ENCODE measurements around the gene CREM.

Gene CREM

DNA sequence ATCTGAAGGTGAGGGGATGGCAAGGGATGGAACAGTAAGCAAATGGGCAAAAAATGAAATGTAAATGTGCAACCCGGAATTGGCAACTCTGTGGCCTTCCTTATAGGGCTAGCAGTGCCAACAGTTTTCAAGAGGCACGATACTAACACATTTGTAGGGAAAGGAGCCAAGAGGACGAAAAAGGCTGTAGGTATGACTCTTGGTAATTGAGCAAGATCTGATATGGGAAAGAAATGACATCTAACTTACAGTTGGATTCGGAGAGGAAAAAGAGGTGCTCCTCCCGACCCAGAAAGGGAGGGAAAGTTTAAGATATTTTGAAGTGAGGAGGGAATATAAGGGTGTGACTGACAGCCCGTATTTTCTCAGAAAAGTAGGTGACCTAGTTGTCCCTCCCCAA is 2.1 kb upstream of the CREM start:
- DNase-seq (ENCODE audit: insufficient read length, low spot score) (no peak), FAIRE-seq (no peak)
- TF ChIP-seq, protein P1, sequence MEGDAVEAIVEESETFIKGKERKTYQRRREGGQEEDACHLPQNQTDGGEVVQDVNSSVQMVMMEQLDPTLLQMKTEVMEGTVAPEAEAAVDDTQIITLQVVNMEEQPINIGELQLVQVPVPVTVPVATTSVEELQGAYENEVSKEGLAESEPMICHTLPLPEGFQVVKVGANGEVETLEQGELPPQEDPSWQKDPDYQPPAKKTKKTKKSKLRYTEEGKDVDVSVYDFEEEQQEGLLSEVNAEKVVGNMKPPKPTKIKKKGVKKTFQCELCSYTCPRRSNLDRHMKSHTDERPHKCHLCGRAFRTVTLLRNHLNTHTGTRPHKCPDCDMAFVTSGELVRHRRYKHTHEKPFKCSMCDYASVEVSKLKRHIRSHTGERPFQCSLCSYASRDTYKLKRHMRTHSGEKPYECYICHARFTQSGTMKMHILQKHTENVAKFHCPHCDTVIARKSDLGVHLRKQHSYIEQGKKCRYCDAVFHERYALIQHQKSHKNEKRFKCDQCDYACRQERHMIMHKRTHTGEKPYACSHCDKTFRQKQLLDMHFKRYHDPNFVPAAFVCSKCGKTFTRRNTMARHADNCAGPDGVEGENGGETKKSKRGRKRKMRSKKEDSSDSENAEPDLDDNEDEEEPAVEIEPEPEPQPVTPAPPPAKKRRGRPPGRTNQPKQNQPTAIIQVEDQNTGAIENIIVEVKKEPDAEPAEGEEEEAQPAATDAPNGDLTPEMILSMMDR (IDR thresholded peaks at IDR 0.05; ENCODE audit: insufficient read depth, missing control alignments), result no peak

DNA sequence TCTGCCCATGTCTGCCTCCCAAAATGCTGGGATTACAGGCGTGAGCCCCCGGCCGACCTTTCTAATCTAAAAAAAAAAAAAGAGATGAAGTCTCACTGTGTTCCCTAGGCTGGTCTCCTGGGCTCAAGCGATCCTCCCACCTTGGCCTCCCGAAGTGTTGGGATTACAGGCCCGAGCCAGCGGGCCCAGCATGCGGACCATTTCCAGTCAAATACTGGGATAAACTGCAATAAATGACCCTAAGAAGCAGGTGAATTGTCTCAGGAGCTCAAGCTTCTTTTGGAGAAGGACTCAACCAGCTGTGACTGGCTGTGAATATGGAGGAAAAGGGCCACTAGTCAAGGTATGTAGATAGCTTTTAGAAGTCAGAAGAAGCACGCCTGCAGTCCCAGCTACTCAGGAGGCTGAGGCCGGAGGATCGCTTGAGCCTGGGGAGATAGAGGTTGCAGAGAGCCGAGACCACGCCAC is 550 bp upstream of the CREM start:
- DNase-seq (ENCODE audit: insufficient read length, low spot score), result no peak
- FAIRE-seq, result no peak
- TF ChIP-seq, protein P1 (IDR thresholded peaks at IDR 0.05; ENCODE audit: insufficient read depth, missing control alignments), result no peak

DNA sequence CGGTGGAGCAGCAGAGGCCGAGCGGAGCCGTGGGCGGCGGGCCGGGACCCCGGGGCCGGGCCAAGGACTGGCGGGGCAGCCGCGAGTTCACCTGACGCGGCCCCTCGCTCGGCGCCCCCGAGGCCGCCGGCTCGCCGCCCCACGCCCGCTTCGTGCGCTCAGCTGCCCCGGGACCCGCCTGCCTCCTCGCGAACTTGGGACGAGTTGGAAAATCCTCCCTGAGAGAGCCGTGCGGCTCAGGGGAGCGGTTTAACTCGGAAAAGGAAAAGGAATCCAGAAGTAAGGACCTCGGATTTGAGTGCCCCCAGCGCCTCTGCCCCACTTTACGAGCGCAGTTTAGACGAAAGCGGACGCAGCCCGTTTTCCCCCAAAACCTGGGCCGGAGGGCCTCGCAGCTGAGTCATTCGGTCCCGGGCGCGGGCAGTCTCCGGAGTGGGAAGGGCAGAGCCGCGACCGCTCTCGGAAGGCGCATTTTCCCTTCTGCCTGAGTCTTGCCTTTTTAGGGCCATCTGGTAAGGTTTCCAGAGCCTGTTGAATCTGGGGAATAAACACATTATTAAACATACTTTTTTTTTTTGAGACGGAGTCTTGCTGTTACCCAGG is 744 bp downstream of the CREM start:
- TF ChIP-seq, protein P1 (IDR thresholded peaks at IDR 0.05; ENCODE audit: insufficient read depth, missing control alignments), result no peak
- no peak for DNase-seq (ENCODE audit: insufficient read length, low spot score)
- FAIRE-seq, result no peak

DNA sequence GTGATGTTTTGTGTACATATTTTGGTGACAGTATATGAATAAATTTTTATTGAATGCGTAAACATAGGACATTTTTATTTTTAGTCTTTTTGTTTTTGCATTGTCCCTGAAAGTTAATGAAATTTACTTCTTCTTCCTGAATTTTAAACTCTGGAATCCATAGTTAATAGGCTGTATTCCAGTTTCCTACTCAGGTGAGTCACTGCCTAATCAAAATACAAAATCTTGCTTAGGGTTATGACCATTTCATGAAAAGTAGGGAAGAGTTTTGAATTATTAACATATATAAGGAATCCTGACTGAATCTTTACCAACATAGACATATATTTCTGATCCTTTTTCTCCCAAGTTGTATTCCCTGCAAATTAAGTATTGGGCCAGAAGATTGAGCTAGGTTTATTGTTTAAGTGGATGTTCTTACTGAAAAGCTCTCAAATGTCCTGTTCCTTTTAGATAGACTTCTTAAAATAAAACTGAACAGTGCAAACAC is 2.6 kb downstream of the CREM start:
- FAIRE-seq (no peak), DNase-seq (ENCODE audit: insufficient read length, low spot score) (no peak)
- TF ChIP-seq, protein P1 (IDR thresholded peaks at IDR 0.05; ENCODE audit: insufficient read depth, missing control alignments), result no peak

DNA sequence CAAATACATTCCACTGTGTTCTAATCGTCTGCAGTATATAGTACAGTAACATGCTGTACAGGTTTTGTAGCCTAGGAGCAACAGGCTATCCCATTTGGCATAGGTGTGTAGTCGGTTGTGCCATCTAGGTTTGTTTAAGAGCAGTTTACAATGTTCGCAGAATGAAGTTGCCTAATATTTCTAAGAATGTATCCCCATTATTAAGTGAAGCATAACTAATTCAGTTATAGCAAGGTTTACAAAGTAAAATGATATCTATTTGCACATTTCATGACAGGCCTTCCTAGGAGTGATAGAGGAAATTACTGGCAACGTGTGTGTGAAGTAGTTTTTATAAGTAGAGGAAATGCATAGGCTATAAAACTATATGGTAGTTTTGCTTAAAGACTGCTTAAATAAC is 4.0 kb downstream of the CREM start:
- FAIRE-seq, result no peak
- TF ChIP-seq, protein P1 (IDR thresholded peaks at IDR 0.05; ENCODE audit: insufficient read depth, missing control alignments), result no peak

DNA sequence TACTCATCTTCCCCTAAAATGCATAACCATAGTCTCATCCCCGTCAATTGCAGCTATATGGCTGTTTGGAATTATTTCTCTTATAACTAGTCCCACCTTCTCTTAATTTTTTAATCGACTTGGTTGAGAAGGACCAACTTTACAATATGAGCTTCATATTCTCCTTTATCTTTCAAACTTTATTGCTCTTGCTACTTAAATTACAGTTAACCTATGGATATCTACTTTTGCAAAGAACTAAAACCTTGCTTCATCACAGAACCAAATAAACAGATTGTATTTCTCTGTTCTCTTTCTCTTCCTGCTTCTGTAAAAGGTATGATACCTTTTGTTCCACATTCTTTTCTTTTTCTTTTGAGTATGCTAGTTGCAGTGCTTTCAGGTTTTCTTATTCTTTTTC is 6.1 kb downstream of the CREM start:
- TF ChIP-seq, protein P1 (IDR thresholded peaks at IDR 0.05; ENCODE audit: insufficient read depth, missing control alignments), result no peak
- FAIRE-seq, result no peak
- no peak for DNase-seq (ENCODE audit: insufficient read length, low spot score)

More for the DNA sequence above, 4.0 kb downstream of the CREM start:
- DNase-seq (ENCODE audit: insufficient read length, low spot score), result no peak

DNA sequence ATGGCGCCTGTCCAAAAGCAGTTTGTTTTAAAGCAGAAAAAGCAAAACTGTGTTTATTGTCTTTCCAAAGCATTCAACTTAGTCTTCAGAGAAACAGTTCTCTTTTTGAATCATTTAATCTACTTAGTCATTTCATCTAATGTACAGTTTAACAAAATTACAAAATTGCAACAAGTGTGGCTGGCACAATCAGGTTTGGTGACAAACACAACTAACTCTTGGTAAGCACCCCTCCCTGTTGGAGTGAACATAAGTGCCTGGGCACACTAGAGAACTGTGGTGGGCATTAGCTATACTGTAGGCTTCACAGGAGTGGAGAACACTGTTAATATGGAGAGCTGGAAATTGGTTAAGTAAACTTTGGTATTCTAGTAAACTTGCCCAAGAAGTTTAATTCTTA is 6.9 kb downstream of the CREM start:
- DNase-seq (ENCODE audit: insufficient read length, low spot score), result no peak
- FAIRE-seq, result no peak
- TF ChIP-seq, protein P1 (IDR thresholded peaks at IDR 0.05; ENCODE audit: insufficient read depth, missing control alignments), result no peak

Measured in D721Med (cell line).